Measurements from ENCODE around the gene NT5C2.

NT5C2 gene

GRCh38 chr10:103062854-103063590 lies 130.1 kb downstream of the NT5C2 start:
- no peak for DNase-seq (ENCODE audit: low read depth in 2 of 2)

GRCh38 chr10:103060575-103060974 lies 132.5 kb downstream of the NT5C2 start:
- no peak for DNase-seq (ENCODE audit: low read depth in 2 of 2)

GRCh38 chr10:103058034-103058433 lies 135.0 kb downstream of the NT5C2 start:
- no peak for DNase-seq (ENCODE audit: low read depth in 2 of 2)

GRCh38 chr10:103055105-103055504 lies 138.0 kb downstream of the NT5C2 start:
- DNase-seq (ENCODE audit: low read depth in 2 of 2): no peak

DNA sequence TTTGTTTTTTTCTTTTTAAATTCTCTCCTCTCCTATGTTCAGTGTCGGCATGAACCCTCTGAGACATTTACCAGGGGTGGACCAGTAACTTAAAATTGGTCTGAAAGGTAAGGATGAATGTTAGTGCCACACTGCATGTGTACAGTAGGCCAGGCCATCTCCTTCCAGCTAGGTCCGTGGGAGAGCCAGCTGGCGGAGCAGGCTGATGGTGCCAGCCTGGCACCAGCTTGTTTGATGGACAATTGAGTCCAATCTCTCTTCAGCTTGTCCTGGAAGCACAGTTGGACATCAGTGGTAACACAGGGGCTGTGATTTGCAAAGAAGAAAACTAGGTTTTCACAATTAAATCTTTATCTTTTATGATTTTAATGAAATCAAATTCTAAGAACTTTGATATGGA lies 138.5 kb downstream of the NT5C2 start:
- DNase-seq (ENCODE audit: low read depth in 2 of 2): no peak

DNA sequence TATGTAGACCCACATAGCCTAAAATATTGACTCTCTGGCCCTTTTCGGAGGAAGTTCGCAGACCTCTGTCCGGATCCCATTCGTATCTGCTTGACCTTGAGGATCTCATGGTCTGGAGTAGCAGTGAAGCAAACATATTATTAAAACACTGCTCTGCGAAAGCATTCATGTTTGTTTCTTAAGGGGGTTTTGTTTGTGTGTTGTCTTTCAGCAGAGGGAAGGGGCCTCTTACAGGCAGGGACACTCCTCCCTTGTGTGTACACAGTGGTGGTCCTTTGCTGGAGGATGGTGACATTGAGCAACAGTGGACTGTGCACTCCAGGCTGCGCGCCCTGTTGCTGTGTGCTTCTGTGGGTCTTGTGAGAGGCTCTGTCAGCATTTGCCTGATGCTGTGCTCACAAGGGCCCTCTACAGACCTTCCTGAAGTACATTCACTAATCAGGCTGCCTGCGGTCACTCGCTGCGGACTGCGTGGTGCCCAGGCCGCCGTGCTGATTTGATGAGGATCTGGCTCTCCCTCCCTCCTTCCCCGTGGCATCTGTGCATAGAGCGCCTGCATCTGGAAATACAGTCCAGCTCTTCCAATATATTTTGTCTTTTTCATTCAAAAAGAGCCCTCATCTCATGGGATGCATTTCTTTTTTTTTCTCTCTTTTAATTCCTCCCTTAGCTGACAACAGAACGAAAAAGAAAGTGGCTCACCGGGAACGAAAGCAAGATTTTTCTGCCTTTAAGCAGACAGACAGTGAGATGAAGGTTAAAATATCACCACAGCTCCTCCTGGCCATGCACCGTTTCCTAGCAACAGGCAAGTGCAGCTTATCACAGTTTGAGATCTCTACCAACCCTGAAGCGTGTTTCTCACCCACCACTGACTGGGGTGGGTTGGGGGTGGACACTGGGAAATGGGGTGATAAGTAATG lies 139.2 kb downstream of the NT5C2 start:
- no peak for DNase-seq (ENCODE audit: low read depth in 2 of 2)

DNA sequence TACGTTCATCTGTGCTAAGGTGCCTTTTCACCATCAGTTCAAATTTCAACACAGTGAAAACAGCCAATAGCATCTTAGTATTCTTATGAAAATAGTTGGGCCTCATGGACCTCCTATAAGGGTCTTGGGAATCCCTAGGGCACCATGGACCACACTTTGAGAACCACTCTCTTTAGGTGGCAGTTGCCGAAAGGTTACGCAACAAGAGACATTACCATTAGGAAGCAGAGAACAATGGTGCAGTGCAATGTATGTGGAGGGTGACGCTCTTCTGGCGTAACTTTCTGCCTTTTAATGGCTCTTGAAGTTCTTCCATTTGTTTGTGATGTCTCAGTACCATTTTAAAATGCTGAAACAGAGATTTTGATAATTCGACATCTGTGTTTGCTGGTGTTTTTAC lies 143.8 kb downstream of the NT5C2 start:
- DNase-seq (ENCODE audit: low read depth in 2 of 2): no peak

DNA sequence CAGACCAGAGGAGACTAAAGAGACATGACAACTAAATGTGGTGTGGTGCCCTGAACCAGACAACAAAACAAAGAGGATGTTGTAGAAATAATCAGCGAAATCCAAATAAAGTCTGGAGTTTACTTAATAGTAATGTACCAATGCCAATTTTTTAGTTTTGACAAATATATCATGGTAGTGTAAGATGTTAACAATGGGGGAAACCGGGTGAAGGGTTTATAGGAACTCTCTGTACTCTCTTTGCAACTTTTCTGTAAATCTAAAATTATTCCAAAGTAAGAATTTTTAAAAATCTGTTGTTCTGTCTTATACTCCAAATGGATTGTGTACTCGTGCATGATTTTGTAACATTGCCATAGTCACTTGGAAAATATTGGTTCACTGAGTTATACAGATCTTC lies 145.7 kb downstream of the NT5C2 start:
- no peak for DNase-seq (ENCODE audit: low read depth in 2 of 2)

DNA sequence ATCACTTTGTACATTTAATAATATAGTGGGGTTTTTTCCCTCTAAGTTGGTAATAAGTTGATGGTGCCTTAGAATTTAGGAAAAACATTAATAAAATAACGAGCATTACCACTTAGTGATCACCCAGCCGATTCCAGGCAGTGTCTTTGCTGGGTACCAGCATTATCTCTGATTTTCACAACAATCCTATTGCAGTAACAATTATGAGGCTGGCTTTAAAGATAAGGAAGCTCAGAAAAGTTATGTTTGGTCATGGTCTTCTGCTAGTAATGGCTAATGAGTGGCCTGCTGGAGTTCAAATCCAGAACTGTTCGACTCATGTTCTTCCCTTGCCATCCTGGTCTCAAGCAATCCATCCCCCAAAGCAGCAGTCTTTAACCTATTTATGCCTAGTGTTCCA lies 147.1 kb downstream of the NT5C2 start:
- no peak for DNase-seq (ENCODE audit: low read depth in 2 of 2)

- DNase-seq (ENCODE audit: low read depth in 2 of 2): no peak
These were observed 148.1 kb downstream of the NT5C2 start for GRCh38 chr10:103044942-103045489.

GRCh38 chr10:103042908-103043307 lies 150.2 kb downstream of the NT5C2 start:
- DNase-seq (ENCODE audit: low read depth in 2 of 2): no peak

GRCh38 chr10:103042129-103042528 lies 150.9 kb downstream of the NT5C2 start:
- no peak for DNase-seq (ENCODE audit: low read depth in 2 of 2)

GRCh38 chr10:103041391-103041790 lies 151.7 kb downstream of the NT5C2 start:
- no peak for DNase-seq (ENCODE audit: low read depth in 2 of 2)

GRCh38 chr10:103040418-103040817 lies 152.7 kb downstream of the NT5C2 start:
- DNase-seq (ENCODE audit: low read depth in 2 of 2): no peak

DNA sequence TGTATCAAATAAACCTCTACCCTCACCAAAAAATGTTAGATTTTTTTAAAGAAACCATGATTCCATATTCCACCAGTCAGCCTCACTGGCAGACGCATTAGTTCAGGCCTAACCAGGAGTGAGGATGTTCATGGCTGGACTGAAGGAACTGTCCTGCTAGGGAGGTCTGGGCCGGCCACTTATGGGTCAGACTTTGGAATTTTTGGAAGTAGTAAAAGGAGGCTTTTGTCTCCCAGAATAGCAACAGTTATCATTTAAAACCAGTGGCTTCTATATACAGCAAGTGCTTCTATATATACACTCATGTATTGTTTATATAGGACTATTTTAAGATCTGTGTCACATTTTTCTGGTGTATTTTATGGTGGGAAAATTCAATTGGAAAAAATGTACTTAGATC lies 154.5 kb downstream of the NT5C2 start:
- DNase-seq (ENCODE audit: low read depth in 2 of 2): no peak
